K562 (cell line): ENCODE results near the gene FTH1. TPM values are rescaled to one million over a fixed set of nuclear protein-coding genes. Genes with fewer than 3 reads are reported as not detected.

ENCODE experiments used
- AFF1 ChIP-seq, 2 experiments: fragments of 450-650 bp; IDR thresholded peaks; 2 replicates each; pipeline ENCODE4 v1.6.1; 2018; ENCODE audit warnings: mild to moderate bottlenecking in 2 of 2, low read depth in 1 of 2; ENCODE audit not compliant: partially characterized antibody in 2 of 2
- FOXJ2 ChIP-seq: fragments of 200-800 bp; sonication (Bioruptor generic); IDR thresholded peaks from 2 replicates; pipeline ENCODE4 v1.6.1; 2016; ENCODE audit warnings: missing genetic modification characterization, missing compliant biosample characterization
- HNRNPL ChIP-seq: fragments of 200-400 bp; formaldehyde crosslinking; IDR thresholded peaks from 2 replicates; pipeline ENCODE4 v1.6.1; 2017; ENCODE audit warnings: low read depth, mild to moderate bottlenecking, low read length
- IFI16 ChIP-seq: fragments of 250-450 bp; sonication (Bioruptor Pico); IDR thresholded peaks from 2 replicates; pipeline ENCODE4 v2.1.2; 2022; ENCODE audit warnings: mild to moderate bottlenecking, inconsistent platforms
- JUN ChIP-seq, 2 experiments: sonication (generic) in 1 of 2; formaldehyde crosslinking in 1 of 2; IDR thresholded peaks; 2 replicates each; pipeline versions ENCODE4 v1.6.1 to v1.8.0; 2012 to 2022; ENCODE audit warnings: borderline replicate concordance in 2 of 2, mild to moderate bottlenecking in 2 of 2, improper control_type of control experiment in 1 of 2, low read depth in 1 of 2, low read length in 1 of 2, missing genetic modification reagents in 1 of 2
- JUND ChIP-seq, 2 experiments: IDR thresholded peaks; 2 replicates in 1 of 2; 3 replicates in 1 of 2; pipeline ENCODE4 v1.6.1; 2011; ENCODE audit warnings: borderline replicate concordance in 2 of 2, low read depth in 2 of 2, low read length in 2 of 2, improper control_type of control experiment in 1 of 2, missing biosample characterization in 1 of 2, missing genetic modification characterization in 1 of 2, missing genetic modification reagents in 1 of 2
- KDM1A ChIP-seq, 2 experiments: fragments of 450-650 bp; IDR thresholded peaks; 2 replicates each; pipeline ENCODE4 v1.6.1; 2016; ENCODE audit warnings: mild to moderate bottlenecking in 2 of 2
- KDM4B ChIP-seq, 2 experiments: fragments of 450-650 bp in 1 of 2; sonication (generic) in 1 of 2; IDR thresholded peaks; 2 replicates each; pipeline ENCODE4 v1.6.1; 2016 to 2017; ENCODE audit warnings: borderline replicate concordance in 2 of 2, antibody characterized with exemption in 1 of 2, low read depth in 1 of 2, mild to moderate bottlenecking in 1 of 2
- SMAD2 ChIP-seq: fragments of 150-350 bp; IDR thresholded peaks from 2 replicates; pipeline ENCODE4 v1.6.1; 2014; ENCODE audit warnings: low read depth, mild to moderate bottlenecking, low read length
- ZBTB40 ChIP-seq, 2 experiments: fragments of 450-650 bp in 1 of 2; sonication (generic) in 1 of 2; formaldehyde crosslinking in 1 of 2; IDR thresholded peaks; 2 replicates each; pipeline versions ENCODE4 v1.7.1 to v1.9.0; 2016 to 2022; ENCODE audit warnings: inconsistent platforms in 1 of 2, mild to moderate bottlenecking in 1 of 2, missing genetic modification reagents in 1 of 2
- ZNF644 ChIP-seq: fragments of 200-800 bp; sonication (Bioruptor generic); IDR thresholded peaks from 2 replicates; pipeline ENCODE4 v1.6.1; 2016; ENCODE audit warnings: low read depth, missing genetic modification characterization, missing compliant biosample characterization
- polyA plus RNA-seq, 8 experiments: library from polyadenylated mRNA; depleted of rRNA in 4 of 8; stranded (reverse) in 5 of 8; unstranded in 3 of 8; fragments of >200 nt; fragmentation: Nextera tagmentation in 2 of 8; fragmentation: Illumina TruSeq in 1 of 8; extraction: Ambion mirVana in 2 of 8; extraction: Trizol in 1 of 8; gene quantifications; 2 replicates each; pipeline versions ENCODE4 v1.2.1 to v1.2.3, GENCODE V29; 2011 to 2014; ENCODE audit warnings: inconsistent platforms in 1 of 8, missing spikeins in 1 of 8
- total RNA-seq, 7 experiments: library from RNA; depleted of rRNA in 6 of 7; stranded (reverse); fragments of >200 nt in 6 of 7; fragmentation: Illumina TruSeq in 2 of 7; extraction: Trizol in 2 of 7; gene quantifications; 2 replicates each; pipeline versions ENCODE4 v1.2.1 to v1.2.3, GENCODE V29; 2011 to 2021; ENCODE audit warnings: low replicate concordance in 1 of 7

Gene FTH1
- total and polyA plus RNA-seq, 9 of the 15 experiments (the other 6 are each of a cell fraction or from before 2014, with no cell fraction given) = 370 to 3,146 (median 802) TPM

- peak; percentile 81 to 95 for TF ChIP-seq AFF1 (IDR thresholded peaks at IDR 0.05; ENCODE audit: low read depth in 1 of 2, partially characterized antibody in 2 of 2)
- peak; percentile 98 for TF ChIP-seq FOXJ2 (tag)
- TF ChIP-seq KDM1A (IDR thresholded peaks at IDR 0.05) = peak in 1 of 2 experiments; percentile 55; a peak in 3 of 4 replicates
- no peak for TF ChIP-seq IFI16 (CRISPR knock-in tag)
- peak; percentile 93 for TF ChIP-seq JUND (IDR thresholded peaks at IDR 0.05; ENCODE audit: borderline replicate concordance, low read depth, low read length)
- peak; percentile 71; the same call in 1 of the 3 replicates for TF ChIP-seq JUND (tag; IDR thresholded peaks at IDR 0.05; ENCODE audit: borderline replicate concordance, low read depth, low read length)
- TF ChIP-seq JUN (IDR thresholded peaks at IDR 0.05; ENCODE audit: borderline replicate concordance, low read depth, low read length) = peak; percentile 62; the same call in 1 of the 2 replicates
- TF ChIP-seq JUN (CRISPR knock-in tag; IDR thresholded peaks at IDR 0.05; ENCODE audit: borderline replicate concordance) = no peak
- TF ChIP-seq ZNF644 = no peak; the same call in none of the 2 replicates
- TF ChIP-seq ZBTB40 (IDR thresholded peaks at IDR 0.05) = peak; percentile 67
- no peak for TF ChIP-seq ZBTB40 (CRISPR knock-in tag; IDR thresholded peaks at IDR 0.05)
- TF ChIP-seq HNRNPL = no peak
- TF ChIP-seq KDM4B (IDR thresholded peaks at IDR 0.05; ENCODE audit: borderline replicate concordance in 2 of 2, low read depth in 1 of 2) = no peak; a peak in 2 of 4 replicates
- no peak for TF ChIP-seq SMAD2
Measured at GRCh38 chr11:61971248-61972111, 4.0 kb upstream of the FTH1 start (continued).
